H1 (cell line): ENCODE data around the gene PHACTR1. TPM values are rescaled to one million over a fixed set of nuclear protein-coding genes. Genes with fewer than 3 reads are reported as not detected.

Experiments
- CTCF ChIA-PET: fragments of 300-600 bp; sonication (Branson Sonifier 250); formaldehyde crosslinking; loops from one replicate; lab custom pipeline; 2021; ENCODE audit not compliant: partially characterized antibody; lab: Charles Lee
- POLR2A ChIA-PET: fragments of 300-600 bp; sonication (Branson Sonifier 250); formaldehyde crosslinking; loops from one replicate; lab custom pipeline; 2021; ENCODE audit warnings: inconsistent platforms; ENCODE audit not compliant: partially characterized antibody; lab: Charles Lee
- DNase-seq, 2 experiments: peaks; one replicate each; pipeline versions ENCODE4 v3.0.0 to v3.0.0-alpha.2; 2010 to 2022; ENCODE audit warnings: low spot score in 2 of 2, low read depth in 1 of 2, mixed read lengths in 1 of 2
- FAIRE-seq: peaks from 2 replicates; lab custom pipeline; 2011; peaks lifted over from hg19 to GRCh38; lab: Jason Lieb, UNC
- H2AFZ ChIP-seq: 2 replicates; pipeline ENCODE4 v1.8.1; 2012; ENCODE audit warnings: low read length, inconsistent platforms
- H2AK5ac ChIP-seq: 2 replicates; pipeline ENCODE4 v1.6.1; 2013; ENCODE audit warnings: low read depth, low read length
- H2BK120ac ChIP-seq: replicated peaks from 2 replicates; pipeline ENCODE3; 2013; ENCODE audit warnings: low read depth, low read length, inconsistent platforms
- H2BK12ac ChIP-seq: 2 replicates; pipeline ENCODE4 v1.6.1; 2013; ENCODE audit warnings: low read depth, low read length
- H2BK15ac ChIP-seq: 2 replicates; pipeline ENCODE4 v1.6.1; 2013; ENCODE audit warnings: low read length
- H2BK20ac ChIP-seq: 2 replicates; pipeline ENCODE4 v1.6.1; 2013; ENCODE audit warnings: low read length
- H2BK5ac ChIP-seq: 2 replicates; pipeline ENCODE4 v1.6.1; 2013; ENCODE audit warnings: low read depth, low read length
- H3K14ac ChIP-seq: 2 replicates; pipeline ENCODE4 v1.6.1; 2013; ENCODE audit warnings: inconsistent platforms; ENCODE audit not compliant: insufficient read length
- H3K18ac ChIP-seq: 2 replicates; pipeline ENCODE4 v1.6.1; 2013; ENCODE audit warnings: low read length; ENCODE audit errors: extremely low read depth
- H3K23ac ChIP-seq: 2 replicates; pipeline ENCODE4 v1.6.1; 2013; ENCODE audit warnings: inconsistent platforms; ENCODE audit not compliant: insufficient read length
- H3K23me2 ChIP-seq: 2 replicates; pipeline ENCODE4 v1.6.1; 2013; ENCODE audit warnings: low read depth, low read length
- H3K27ac ChIP-seq: 2 replicates; pipeline ENCODE4 v1.6.1; 2011; ENCODE audit warnings: low read depth, low read length, inconsistent platforms
- H3K27me3 ChIP-seq, 4 experiments: replicated peaks in 1 of 4; 1 replicate in 1 of 4; 2 replicates in 3 of 4; pipeline versions ENCODE4 v1.6.1 to v1.8.1; 2011 to 2013; ENCODE audit warnings: low read length in 3 of 4, mild to moderate bottlenecking in 3 of 4, inconsistent platforms in 2 of 4, mixed read lengths in 2 of 4, moderate library complexity in 1 of 4; ENCODE audit not compliant: control insufficient read depth in 3 of 4, insufficient read depth in 3 of 4; ENCODE audit errors: extremely low read depth in 1 of 4
- H3K36me3 ChIP-seq, 4 experiments: 2 replicates each; pipeline versions ENCODE4 v1.6.1 to v1.8.1; 2011 to 2013; ENCODE audit warnings: mild to moderate bottlenecking in 4 of 4, low read length in 3 of 4, moderate library complexity in 2 of 4, control low read depth in 1 of 4, inconsistent platforms in 1 of 4; ENCODE audit not compliant: insufficient read depth in 4 of 4, control insufficient read depth in 2 of 4
- H3K4ac ChIP-seq: replicated peaks from 2 replicates; pipeline ENCODE3; 2013; ENCODE audit warnings: low read length, low read depth, mixed read lengths, inconsistent platforms; ENCODE audit not compliant: insufficient read length
- H3K4me1 ChIP-seq, 4 experiments: replicated peaks in 1 of 4; 1 replicate in 1 of 4; 2 replicates in 3 of 4; pipeline versions ENCODE4 v1.6.1 to v1.8.1; 2011 to 2013; ENCODE audit warnings: low read length in 3 of 4, inconsistent platforms in 2 of 4, mixed read lengths in 1 of 4; ENCODE audit not compliant: insufficient read depth in 4 of 4, control insufficient read depth in 3 of 4
- H3K4me2 ChIP-seq, 2 experiments: 2 replicates each; pipeline versions ENCODE4 v1.6.1 to v1.8.1; 2011 to 2013; ENCODE audit warnings: low read depth in 2 of 2, low read length in 2 of 2, control low read depth in 1 of 2, inconsistent platforms in 1 of 2, mild to moderate bottlenecking in 1 of 2; ENCODE audit not compliant: insufficient read depth in 1 of 2
- H3K4me3 ChIP-seq, 4 experiments: fragments of 200-600, 300-600 bp in 1 of 4; sonication (generic), shearing (Covaris generic), sonication (Bioruptor Twin) in 1 of 4; 2 replicates each; pipeline versions ENCODE4 v1.5.1 to v1.8.1; 2011 to 2016; ENCODE audit warnings: low read length in 4 of 4, low read depth in 3 of 4, control low read depth in 2 of 4, inconsistent platforms in 2 of 4, mild to moderate bottlenecking in 2 of 4, mixed read lengths in 1 of 4, moderate library complexity in 1 of 4; ENCODE audit not compliant: insufficient read depth in 2 of 4; ENCODE audit errors: extremely low read depth in 1 of 4
- H3K56ac ChIP-seq: replicated peaks from 2 replicates; pipeline ENCODE3; 2013; ENCODE audit warnings: low read depth, mild to moderate bottlenecking, mixed read lengths, low read length, inconsistent platforms; ENCODE audit not compliant: insufficient read length
- H3K79me1 ChIP-seq: 2 replicates; pipeline ENCODE4 v1.6.1; 2013; ENCODE audit warnings: low read depth, low read length, control low read depth
- H3K79me2 ChIP-seq, 2 experiments: 2 replicates each; pipeline versions ENCODE4 v1.6.1 to v1.8.1; 2012 to 2013; ENCODE audit warnings: low read length in 2 of 2, mild to moderate bottlenecking in 2 of 2, inconsistent platforms in 1 of 2; ENCODE audit not compliant: insufficient read depth in 2 of 2, control insufficient read depth in 1 of 2
- H3K9ac ChIP-seq, 4 experiments: replicated peaks in 1 of 4; 1 replicate in 1 of 4; 2 replicates in 3 of 4; pipeline versions ENCODE4 v1.6.1 to v1.8.1; 2011 to 2013; ENCODE audit warnings: low read depth in 3 of 4, low read length in 3 of 4, control low read depth in 2 of 4, mild to moderate bottlenecking in 2 of 4, moderate library complexity in 2 of 4, inconsistent platforms in 1 of 4; ENCODE audit errors: extremely low read depth in 1 of 4
- H3K9me3 ChIP-seq, 2 experiments: 2 replicates each; pipeline versions ENCODE4 v1.6.1 to v1.8.1; 2012 to 2013; ENCODE audit warnings: mild to moderate bottlenecking in 2 of 2, moderate library complexity in 2 of 2, control low read depth in 1 of 2, inconsistent platforms in 1 of 2, low read depth in 1 of 2, low read length in 1 of 2, mixed read lengths in 1 of 2; ENCODE audit not compliant: insufficient read depth in 2 of 2
- H4K20me1 ChIP-seq, 2 experiments: replicated peaks in 1 of 2; 2 replicates each; pipeline versions ENCODE3 to v1.8.1; 2011 to 2013; ENCODE audit warnings: inconsistent platforms in 2 of 2, low read length in 2 of 2, mild to moderate bottlenecking in 1 of 2; ENCODE audit not compliant: insufficient read depth in 2 of 2, control insufficient read depth in 1 of 2
- H4K5ac ChIP-seq: 2 replicates; pipeline ENCODE4 v1.6.1; 2013; ENCODE audit warnings: low read length, low read depth, mixed read lengths, inconsistent platforms; ENCODE audit not compliant: insufficient read length
- H4K8ac ChIP-seq: 2 replicates; pipeline ENCODE4 v1.8.0; 2013; ENCODE audit warnings: mild to moderate bottlenecking, moderate library complexity, low read length, inconsistent platforms; ENCODE audit not compliant: insufficient read depth; ENCODE audit errors: extremely low read depth
- H4K91ac ChIP-seq: replicated peaks from 2 replicates; pipeline ENCODE3; 2013; ENCODE audit warnings: low read length, mixed read lengths, inconsistent platforms; ENCODE audit not compliant: insufficient read length
- BCL11A ChIP-seq, 2 experiments: IDR thresholded peaks; one replicate each; pipeline ENCODE4 v1.6.1; 2011; ENCODE audit warnings: low read depth in 2 of 2, low read length in 2 of 2, mild to moderate bottlenecking in 2 of 2
- CTCF ChIP-seq, 3 experiments: IDR thresholded peaks; 1 replicate in 2 of 3; 2 replicates in 1 of 3; pipeline versions ENCODE4 v1.5.1 to v1.6.1; 2011; ENCODE audit warnings: low read length in 3 of 3, mild to moderate bottlenecking in 3 of 3, inconsistent platforms in 2 of 3, low read depth in 1 of 3, moderate library complexity in 1 of 3; ENCODE audit not compliant: insufficient read depth in 1 of 3; ENCODE audit errors: control extremely low read depth in 1 of 3
- EZH2 ChIP-seq: fragments of 200-600 bp; sonication (generic); IDR thresholded peaks from 2 replicates; pipeline ENCODE4 v1.7.1; 2012; ENCODE audit warnings: low read depth, mild to moderate bottlenecking, moderate library complexity, low read length, inconsistent platforms; ENCODE audit not compliant: severe bottlenecking
- MAFK ChIP-seq: IDR thresholded peaks from 2 replicates; pipeline ENCODE4 v1.6.1; 2012; ENCODE audit warnings: low read depth, mild to moderate bottlenecking, improper control_type of control experiment, low read length
- POLR2A ChIP-seq, 2 experiments: IDR thresholded peaks; 1 replicate in 1 of 2; 2 replicates in 1 of 2; pipeline ENCODE4 v1.6.1; 2011; ENCODE audit warnings: low read depth in 2 of 2, low read length in 2 of 2, mild to moderate bottlenecking in 2 of 2; ENCODE audit errors: control extremely low read depth in 1 of 2
- POLR2AphosphoS5 ChIP-seq: IDR thresholded peaks from 2 replicates; pipeline ENCODE4 v1.6.1; 2011; ENCODE audit warnings: low read depth, low read length
- RNF2 ChIP-seq: fragments of 200-900, 300-1000 bp; sonication (generic); IDR thresholded peaks from 2 replicates; pipeline ENCODE4 v1.7.1; 2016; ENCODE audit warnings: borderline replicate concordance, low read depth, mild to moderate bottlenecking, antibody characterized with exemption, low read length; ENCODE audit not compliant: poor library complexity, severe bottlenecking; ENCODE audit errors: missing control alignments
- SIN3A ChIP-seq, 2 experiments: IDR thresholded peaks in 1 of 2; conservative IDR thresholded peaks in 1 of 2; 2 replicates each; pipeline ENCODE4 v1.6.1; 2011 to 2012; ENCODE audit warnings: low read length in 2 of 2, improper control_type of control experiment in 1 of 2, low read depth in 1 of 2, mild to moderate bottlenecking in 1 of 2
- SUZ12 ChIP-seq: fragments of 200-600 bp; sonication (generic); IDR thresholded peaks from 2 replicates; pipeline ENCODE4 v1.6.1; 2012; ENCODE audit warnings: mild to moderate bottlenecking, inconsistent platforms, low read length, moderate library complexity, mixed read lengths
- TBP ChIP-seq: IDR thresholded peaks from 2 replicates; pipeline ENCODE4 v1.6.1; 2011; ENCODE audit warnings: low read depth, low read length, improper control_type of control experiment
- ZNF274 ChIP-seq: IDR thresholded peaks from 2 replicates; pipeline ENCODE4 v1.7.0; 2012; ENCODE audit warnings: low read length, borderline replicate concordance; ENCODE audit errors: extremely low read depth
- WGBS, 2 experiments: shearing (Covaris generic) in 1 of 2; methylation state at CpG; one replicate each; pipeline versions ENCODE4 v1.1.6 to v1.1.7; 2013 to 2015; ENCODE audit warnings: low lambda C conversion rate in 2 of 2, mixed read lengths in 2 of 2, inconsistent platforms in 1 of 2, low coverage in 1 of 2, missing lambda C conversion rate in 1 of 2; ENCODE audit not compliant: insufficient replicate concordance in 2 of 2, insufficient coverage in 1 of 2, insufficient read length in 1 of 2; ENCODE audit errors: extremely low coverage in 1 of 2, missing lambda C conversion rate in 1 of 2; 5-methylcytosine and 5-hydroxymethylcytosine counted together
- polyA plus RNA-seq, 7 experiments: library from polyadenylated mRNA; depleted of rRNA in 3 of 7; stranded (reverse) in 5 of 7; unstranded in 2 of 7; fragments of >200 nt in 5 of 7; fragments of 200-250 nt in 2 of 7; gene quantifications; 1 replicate in 5 of 7; 2 replicates in 1 of 7; 4 replicates in 1 of 7; pipeline versions ENCODE4 v1.2.1 to v1.2.3, GENCODE V29; 2011 to 2013; ENCODE audit warnings: missing spikeins in 2 of 7, mixed read lengths in 2 of 7
- total RNA-seq: library from RNA; stranded (reverse); fragmentation: NEBNext Ultra II Directional; extraction: Animal tissue kit (Norgen Biotek cat#: 25700); gene quantifications from 2 replicates; pipeline ENCODE4 v1.2.1, GENCODE V29; 2021

Gene PHACTR1
- total and polyA plus RNA-seq, 2 of the 8 experiments (the other 6 are each of a cell fraction or from before 2014, with no cell fraction given) = 3.9 to 17.1 TPM

- ChIA-PET POLR2A (no interaction called here), CTCF (interaction anchor here (1.3 kb wide), 1 partner anchor 15 kb away, joined by 4 read pairs; no protein-coding TSS in a partner anchor)
- no peak overlapping the region for H2AK5ac ChIP-seq
- H3K18ac ChIP-seq = no peak overlapping the region
- peaks cover 0 to 4% (median 0%) of the 10 kb centered on the region in 4 experiments; a peak in 4 of 8 replicates for H3K36me3 ChIP-seq
- no peaks in the 10 kb centered on the region for H3K79me2 ChIP-seq
- H3K9ac ChIP-seq = no peak overlapping the region
- H4K5ac ChIP-seq = no peak overlapping the region
- H3K4me2 ChIP-seq = no peak overlapping the region
- no peak overlapping the region for H3K4me3 ChIP-seq
- H3K4ac ChIP-seq = no peak overlapping the region
- WGBS, 2 experiments = 88% methylated on average over 1 of the region's 1 CpG; no CpG with 5 or more reads in 1 of the 2 experiments
- FAIRE-seq = no peak
- no peak overlapping the region for H4K8ac ChIP-seq
- no peak overlapping the region for H3K23ac ChIP-seq
- no peak for DNase-seq
- H3K14ac ChIP-seq = no peak overlapping the region
- H3K56ac ChIP-seq = no peak overlapping the region
- no peaks in the 10 kb centered on the region; the same call in 1 of the 2 replicates for H3K79me1 ChIP-seq
- no peak overlapping the region for H4K91ac ChIP-seq
- H2BK120ac ChIP-seq = no peak overlapping the region
- H2BK20ac ChIP-seq = no peak overlapping the region
- no peaks in the 10 kb centered on the region for H4K20me1 ChIP-seq
- no peaks in the 10 kb centered on the region for H3K23me2 ChIP-seq
- H3K9me3 ChIP-seq = no peaks in the 10 kb centered on the region
- no peaks in the 10 kb centered on the region for H3K27me3 ChIP-seq
- no peak overlapping the region for H2AFZ ChIP-seq
- H2BK15ac ChIP-seq = no peak overlapping the region
- no peak overlapping the region for H3K27ac ChIP-seq
- H3K4me1 ChIP-seq = no peaks in the 10 kb centered on the region
- H2BK12ac ChIP-seq = no peak overlapping the region
- H2BK5ac ChIP-seq = no peak overlapping the region
- no peak for TF ChIP-seq ZNF274
- TF ChIP-seq EZH2 = no peak
- TF ChIP-seq MAFK = no peak
- TF ChIP-seq SIN3A (conservative IDR thresholded peaks at IDR 0.05 in 1 of 2, IDR thresholded peaks at IDR 0.05 in 1 of 2; ENCODE audit: low read depth in 1 of 2, low read length in 2 of 2) = no peak
- TF ChIP-seq CTCF (IDR thresholded peaks at IDR 0.05; ENCODE audit: control extremely low read depth in 1 of 3, insufficient read depth in 1 of 3, low read depth in 1 of 3, low read length in 3 of 3) = no peak
- no peak for TF ChIP-seq POLR2A (IDR thresholded peaks at IDR 0.05; ENCODE audit: control extremely low read depth in 1 of 2, low read depth in 2 of 2, low read length in 2 of 2)
- TF ChIP-seq TBP = no peak
- TF ChIP-seq RNF2 = no peak
- TF ChIP-seq SUZ12 = no peak
- no peak for TF ChIP-seq POLR2AphosphoS5
- TF ChIP-seq BCL11A (IDR thresholded peaks at IDR 0.05; ENCODE audit: low read depth in 2 of 2, low read length in 2 of 2) = no peak
Observed at GRCh38 chr6:13233106-13233505, 516.5 kb downstream of the PHACTR1 start.
